D341Med (cell line): Measurements from ENCODE around the gene RFK.
A peak's percentile ranks its signal among the peaks of the same experiment; 100 is the strongest.
"Not testable (repeated sequence)": the region's sequence is repeated elsewhere in the genome, so short reads cannot be mapped to it uniquely, and the experiment has no call there.

Experiments
- DNase-seq: peaks from one replicate; pipeline ENCODE4 v3.0.0; 2012; ENCODE audit warnings: low spot score

The RFK gene

GRCh38 chr9:76370396-76371023 is 23.7 kb downstream of the RFK start:
- DNase-seq = no peak

GRCh38 chr9:76369583-76369982 is 24.6 kb downstream of the RFK start:
- DNase-seq = no peak

- DNase-seq = peak; percentile 52
These were observed 28.0 kb downstream of the RFK start for GRCh38 chr9:76366275-76366674.

- peak; percentile 37 for DNase-seq
These were observed 29.2 kb downstream of the RFK start for GRCh38 chr9:76365028-76365427.

- no peak for DNase-seq
These were observed 31.2 kb downstream of the RFK start for GRCh38 chr9:76363032-76363395.

GRCh38 chr9:76362332-76363031 is 31.7 kb downstream of the RFK start:
- DNase-seq = not testable (repeated sequence)

- no peak for DNase-seq
These were observed 34.5 kb downstream of the RFK start for GRCh38 chr9:76359766-76360165.

- DNase-seq = no peak
These were observed 34.9 kb downstream of the RFK start for GRCh38 chr9:76359365-76359764.

- no peak for DNase-seq
These were observed 35.5 kb downstream of the RFK start for GRCh38 chr9:76358628-76359280.

- DNase-seq = no peak
These were observed 36.7 kb downstream of the RFK start for GRCh38 chr9:76357555-76357954.

- no peak for DNase-seq
These were observed 38.3 kb downstream of the RFK start for GRCh38 chr9:76355886-76356285.

- DNase-seq = no peak
These were observed 40.0 kb downstream of the RFK start for GRCh38 chr9:76354221-76354620.

GRCh38 chr9:76353280-76353679 is 40.9 kb downstream of the RFK start:
- DNase-seq = no peak

- DNase-seq = no peak
These were observed 42.1 kb downstream of the RFK start for GRCh38 chr9:76352026-76352620.

- no peak for DNase-seq
These were observed 43.2 kb downstream of the RFK start for GRCh38 chr9:76351006-76351405.

- DNase-seq = no peak
These were observed 44.4 kb downstream of the RFK start for GRCh38 chr9:76349865-76350264.

GRCh38 chr9:76342858-76343257 is 51.4 kb downstream of the RFK start:
- DNase-seq = no peak

GRCh38 chr9:76342201-76342600 is 52.0 kb downstream of the RFK start:
- no peak for DNase-seq

- no peak for DNase-seq
These were observed 52.6 kb downstream of the RFK start for GRCh38 chr9:76341616-76342015.

- DNase-seq = no peak
These were observed 55.8 kb downstream of the RFK start for GRCh38 chr9:76338418-76338817.

- no peak for DNase-seq
These were observed 58.2 kb downstream of the RFK start for GRCh38 chr9:76336027-76336426.
